ENCODE data around the gene DCHS2.
"Not testable (repeated sequence)": the region's sequence is repeated elsewhere in the genome, so short reads cannot be mapped to it uniquely, and the experiment has no call there.

The DCHS2 gene

GRCh38 chr4:154230091-154230490, 261.5 kb downstream of the DCHS2 start:
- H3K4me3 ChIP-seq (ENCODE audit: low read depth, low read length), result no peak overlapping the region
- no peak for TF ChIP-seq CTCF (IDR thresholded peaks at IDR 0.05; ENCODE audit: low read depth, low read length, missing control alignments)
- DNase-seq (ENCODE audit: low read depth), result no peak
- in situ Hi-C loops (cut with HindIII; ENCODE audit: low sequenced_read_pairs), result no loop called here

- no peak for TF ChIP-seq CTCF (IDR thresholded peaks at IDR 0.05; ENCODE audit: low read depth, low read length, missing control alignments)
- in situ Hi-C loops (cut with HindIII; ENCODE audit: low sequenced_read_pairs), result loop anchor here (5.0 kb wide), 1 partner anchor 39 kb away; no protein-coding TSS in a partner anchor
- no peak overlapping the region for H3K4me3 ChIP-seq (ENCODE audit: low read depth, low read length)
- no peak for DNase-seq (ENCODE audit: low read depth)
Observed at GRCh38 chr4:154222875-154223274, 268.7 kb downstream of the DCHS2 start.

GRCh38 chr4:154218051-154218450, 273.5 kb downstream of the DCHS2 start:
- DNase-seq (ENCODE audit: low read depth), result no peak
- in situ Hi-C loops (cut with HindIII; ENCODE audit: low sequenced_read_pairs), result no loop called here
- no peak overlapping the region for H3K4me3 ChIP-seq (ENCODE audit: low read depth, low read length)
- no peak for TF ChIP-seq CTCF (IDR thresholded peaks at IDR 0.05; ENCODE audit: low read depth, low read length, missing control alignments)

GRCh38 chr4:154217384-154217783, 274.2 kb downstream of the DCHS2 start:
- H3K4me3 ChIP-seq (ENCODE audit: low read depth, low read length); DNase-seq (ENCODE audit: low read depth); in situ Hi-C loops (cut with HindIII; ENCODE audit: low sequenced_read_pairs): not testable (repeated sequence)

GRCh38 chr4:154211506-154211905, 280.1 kb downstream of the DCHS2 start:
- no peak overlapping the region for H3K4me3 ChIP-seq (ENCODE audit: low read depth, low read length)
- in situ Hi-C loops (cut with HindIII; ENCODE audit: low sequenced_read_pairs), result no loop called here
- no peak for DNase-seq (ENCODE audit: low read depth)
- TF ChIP-seq CTCF (IDR thresholded peaks at IDR 0.05; ENCODE audit: low read depth, low read length, missing control alignments), result no peak

GRCh38 chr4:154208424-154208823, 283.2 kb downstream of the DCHS2 start:
- no peak for TF ChIP-seq CTCF (IDR thresholded peaks at IDR 0.05; ENCODE audit: low read depth, low read length, missing control alignments)
- no peak for DNase-seq (ENCODE audit: low read depth)
- no peak overlapping the region for H3K4me3 ChIP-seq (ENCODE audit: low read depth, low read length)
- in situ Hi-C loops (cut with HindIII; ENCODE audit: low sequenced_read_pairs), result no loop called here

GRCh38 chr4:154205471-154205870, 286.1 kb downstream of the DCHS2 start:
- DNase-seq (ENCODE audit: low read depth), result no peak
- TF ChIP-seq CTCF (IDR thresholded peaks at IDR 0.05; ENCODE audit: low read depth, low read length, missing control alignments), result no peak
- no peak overlapping the region for H3K4me3 ChIP-seq (ENCODE audit: low read depth, low read length)
- in situ Hi-C loops (cut with HindIII; ENCODE audit: low sequenced_read_pairs), result no loop called here

All from astrocyte of the cerebellum (primary cell).